ENCODE results near the gene CEPT1. TPM values are rescaled to one million over a fixed set of nuclear protein-coding genes. Genes with fewer than 3 reads are reported as not detected.

Gene CEPT1
- total and polyA plus RNA-seq, 2 of the 8 experiments (the other 6 are each of a cell fraction or from before 2014, with no cell fraction given) = 18.5 to 28.6 TPM

DNA sequence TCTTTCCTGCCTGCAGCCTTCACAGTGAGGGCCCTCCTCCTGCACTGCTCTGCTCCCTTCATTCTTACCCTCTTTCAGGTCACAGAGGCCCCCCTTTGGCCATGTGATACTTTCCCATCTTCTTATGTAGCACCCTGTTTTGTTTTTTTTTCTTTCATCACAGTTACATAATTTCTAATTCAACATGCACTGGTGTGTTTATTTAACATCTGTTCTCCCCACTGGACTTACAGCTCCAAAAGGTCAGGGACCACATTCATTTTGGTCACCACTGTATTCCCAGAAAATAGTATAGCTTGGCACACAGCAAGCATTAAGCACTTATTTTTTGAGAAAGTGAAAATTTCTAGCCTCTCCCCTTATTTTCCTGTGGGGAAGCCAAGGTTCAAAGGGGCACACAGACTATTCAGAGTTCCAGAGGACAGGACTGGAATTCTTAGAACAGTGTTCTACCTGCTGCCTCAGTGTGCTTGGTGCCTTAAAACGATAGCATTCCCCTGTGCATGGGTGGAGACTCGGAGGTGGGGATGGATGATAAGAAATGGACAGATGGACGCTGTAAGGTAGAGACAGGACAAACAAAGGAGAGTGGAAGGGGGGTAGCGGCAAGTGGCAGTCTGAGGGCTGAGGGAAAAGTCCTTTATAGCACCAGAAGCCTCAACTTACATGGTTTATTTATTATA lies 55.1 kb downstream of the CEPT1 start:
- Histone ChIP-seq H2BK20ac (ENCODE audit: low read length) (no peak overlapping the region), H3K9me3 (ENCODE audit: insufficient read depth in 2 of 2, low read depth in 1 of 2, low read length in 1 of 2) (no peaks in the 10 kb centered on the region), H3K18ac (ENCODE audit: extremely low read depth, low read length) (no peak overlapping the region), H2BK5ac (ENCODE audit: low read depth, low read length) (no peak overlapping the region), H3K4me2 (ENCODE audit: insufficient read depth in 1 of 2, low read depth in 2 of 2, low read length in 2 of 2) (no peak overlapping the region), H2BK12ac (ENCODE audit: low read depth, low read length) (no peak overlapping the region), H3K56ac (replicated peaks; ENCODE audit: insufficient read length, low read depth, low read length) (no peak overlapping the region), H3K9ac (replicated peaks in 1 of 4; ENCODE audit: extremely low read depth in 1 of 4, low read depth in 3 of 4, low read length in 3 of 4) (no peak overlapping the region), H2AK5ac (ENCODE audit: low read depth, low read length) (no peak overlapping the region), H3K23ac (ENCODE audit: insufficient read length) (no peak overlapping the region), H4K91ac (replicated peaks; ENCODE audit: insufficient read length, low read length) (no peak overlapping the region), H3K14ac (ENCODE audit: insufficient read length) (no peak overlapping the region), H3K27ac (ENCODE audit: low read depth, low read length) (no peak overlapping the region), H4K8ac (ENCODE audit: extremely low read depth, insufficient read depth, low read length) (no peak overlapping the region), H3K23me2 (ENCODE audit: low read depth, low read length) (no peaks in the 10 kb centered on the region), H3K4me3 (ENCODE audit: extremely low read depth in 1 of 4, insufficient read depth in 2 of 4, low read depth in 3 of 4, low read length in 4 of 4) (no peak overlapping the region), H4K5ac (ENCODE audit: insufficient read length, low read depth, low read length) (no peak overlapping the region), H4K20me1 (replicated peaks in 1 of 2; ENCODE audit: control insufficient read depth in 1 of 2, insufficient read depth in 2 of 2, low read length in 2 of 2) (no peaks in the 10 kb centered on the region), H3K79me2 (ENCODE audit: control insufficient read depth in 1 of 2, insufficient read depth in 2 of 2, low read length in 2 of 2) (no peaks in the 10 kb centered on the region), H2BK15ac (ENCODE audit: low read length) (no peak overlapping the region), H3K4ac (replicated peaks; ENCODE audit: insufficient read length, low read depth, low read length) (no peak overlapping the region), H3K27me3 (replicated peaks in 1 of 4; ENCODE audit: control insufficient read depth in 3 of 4, extremely low read depth in 1 of 4, insufficient read depth in 3 of 4, low read length in 3 of 4) (no peaks in the 10 kb centered on the region), H3K36me3 (ENCODE audit: control insufficient read depth in 2 of 4, insufficient read depth in 4 of 4, low read length in 3 of 4) (no peaks in the 10 kb centered on the region), H2BK120ac (replicated peaks; ENCODE audit: low read depth, low read length) (no peak overlapping the region), H3K4me1 (replicated peaks in 1 of 4; ENCODE audit: control insufficient read depth in 3 of 4, insufficient read depth in 4 of 4, low read length in 3 of 4) (no peaks in the 10 kb centered on the region), H3K79me1 (ENCODE audit: low read depth, low read length) (no peaks in the 10 kb centered on the region), H2AFZ (ENCODE audit: low read length) (no peak overlapping the region)
- FAIRE-seq = no peak
- CTCF ChIA-PET (ENCODE audit: partially characterized antibody) = interaction anchor here (0.7 to 6.4 kb wide), 6 partner anchors 8 to 206 kb away, joined by 3 to 50 read pairs (median 4); no protein-coding TSS in a partner anchor
- 77% methylated on average over 4 of the region's 4 CpGs; no CpG with 5 or more reads in 1 of the 2 experiments for WGBS, 2 experiments (ENCODE audit: extremely low coverage in 1 of 2, insufficient coverage in 1 of 2, insufficient read length in 1 of 2, insufficient replicate concordance in 2 of 2, low coverage in 1 of 2, low lambda C conversion rate in 2 of 2, missing lambda C conversion rate in 1 of 2)
- no peak for DNase-seq (ENCODE audit: low read depth in 1 of 2, low spot score in 2 of 2)
- POLR2A ChIA-PET (ENCODE audit: partially characterized antibody) = interaction anchor here (1.4 kb wide), 1 partner anchor 12 kb away, joined by 3 read pairs; no protein-coding TSS in a partner anchor
- TF ChIP-seq FOSL1 (IDR thresholded peaks at IDR 0.05; ENCODE audit: insufficient read depth, low read depth, low read length) (no peak), BCL11A (IDR thresholded peaks at IDR 0.05; ENCODE audit: low read depth in 2 of 2, low read length in 2 of 2) (no peak), RXRA (IDR thresholded peaks at IDR 0.05; ENCODE audit: insufficient read depth, low read depth, low read length) (no peak), SP2 (IDR thresholded peaks at IDR 0.05; ENCODE audit: low read length) (no peak), TCF12 (IDR thresholded peaks at IDR 0.05; ENCODE audit: low read depth, low read length) (no peak), KDM1A (IDR thresholded peaks at IDR 0.05; ENCODE audit: borderline replicate concordance, low read length) (no peak), ASH2L (IDR thresholded peaks at IDR 0.05; ENCODE audit: low read length) (no peak)
